Cortex of kidney (tissue), 1 donor: ENCODE data around the gene LINGO1.

ENCODE experiments used
- DNase-seq: peaks from one replicate; lab custom pipeline; 2025; lab: John Stamatoyannopoulos, UW

The LINGO1 gene

DNA sequence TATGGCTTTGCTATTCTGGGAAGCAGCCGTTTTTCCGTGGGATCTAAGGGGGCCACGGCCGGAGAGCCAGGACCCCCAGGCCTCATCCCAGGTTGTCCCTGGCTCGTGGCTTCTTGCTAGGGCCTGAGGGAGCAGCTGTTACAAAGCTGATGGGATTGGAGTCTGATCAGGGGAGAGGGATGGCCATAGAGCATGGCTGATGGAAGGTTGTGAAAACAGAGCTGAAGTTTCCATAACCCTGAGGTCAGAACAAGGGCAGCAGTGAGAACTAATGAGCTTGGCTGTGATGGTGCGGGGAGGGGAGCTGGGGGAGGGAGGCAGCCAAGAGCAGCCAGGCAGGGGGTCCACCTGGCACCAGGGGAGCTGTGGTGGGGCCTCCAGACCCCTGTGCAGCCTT is 63.0 kb downstream of the LINGO1 start:
- no peak for DNase-seq

DNA sequence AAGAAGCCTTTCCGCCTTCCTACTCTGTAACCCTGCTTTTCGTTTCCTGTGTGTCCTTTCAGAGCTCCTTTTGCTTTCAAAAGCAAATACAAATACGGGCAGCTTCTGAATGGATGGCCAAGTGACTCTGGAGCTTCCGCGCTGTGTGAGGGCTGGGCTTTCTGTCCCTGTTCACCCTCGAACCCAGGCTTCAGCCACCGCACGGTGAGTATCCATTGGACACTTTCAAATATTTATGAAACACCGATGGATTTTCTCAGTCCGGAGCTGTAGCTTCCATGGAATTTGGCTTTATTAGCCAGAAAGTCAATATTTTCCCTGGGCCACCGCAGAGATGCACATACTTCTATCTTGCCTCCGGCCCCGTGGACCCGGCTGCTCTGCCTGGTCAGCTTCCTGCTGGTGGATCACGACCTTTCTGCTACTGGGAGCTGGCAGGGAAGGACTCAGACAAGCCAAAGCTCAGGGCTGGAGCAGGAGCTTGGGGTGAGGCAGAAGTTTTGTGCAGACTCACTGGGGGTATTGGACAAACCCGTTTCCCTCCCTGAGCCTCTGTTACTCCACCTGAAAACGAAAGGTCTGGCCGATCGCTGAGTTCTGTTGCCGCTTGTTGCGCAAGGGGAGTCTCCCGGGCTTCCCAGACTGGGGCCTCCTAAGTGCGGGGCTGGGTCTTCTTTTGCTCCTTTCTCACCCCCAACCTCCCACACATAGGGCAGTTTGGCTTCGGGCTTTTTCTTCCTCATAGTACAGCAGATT is 63.6 kb downstream of the LINGO1 start:
- DNase-seq = no peak

DNA sequence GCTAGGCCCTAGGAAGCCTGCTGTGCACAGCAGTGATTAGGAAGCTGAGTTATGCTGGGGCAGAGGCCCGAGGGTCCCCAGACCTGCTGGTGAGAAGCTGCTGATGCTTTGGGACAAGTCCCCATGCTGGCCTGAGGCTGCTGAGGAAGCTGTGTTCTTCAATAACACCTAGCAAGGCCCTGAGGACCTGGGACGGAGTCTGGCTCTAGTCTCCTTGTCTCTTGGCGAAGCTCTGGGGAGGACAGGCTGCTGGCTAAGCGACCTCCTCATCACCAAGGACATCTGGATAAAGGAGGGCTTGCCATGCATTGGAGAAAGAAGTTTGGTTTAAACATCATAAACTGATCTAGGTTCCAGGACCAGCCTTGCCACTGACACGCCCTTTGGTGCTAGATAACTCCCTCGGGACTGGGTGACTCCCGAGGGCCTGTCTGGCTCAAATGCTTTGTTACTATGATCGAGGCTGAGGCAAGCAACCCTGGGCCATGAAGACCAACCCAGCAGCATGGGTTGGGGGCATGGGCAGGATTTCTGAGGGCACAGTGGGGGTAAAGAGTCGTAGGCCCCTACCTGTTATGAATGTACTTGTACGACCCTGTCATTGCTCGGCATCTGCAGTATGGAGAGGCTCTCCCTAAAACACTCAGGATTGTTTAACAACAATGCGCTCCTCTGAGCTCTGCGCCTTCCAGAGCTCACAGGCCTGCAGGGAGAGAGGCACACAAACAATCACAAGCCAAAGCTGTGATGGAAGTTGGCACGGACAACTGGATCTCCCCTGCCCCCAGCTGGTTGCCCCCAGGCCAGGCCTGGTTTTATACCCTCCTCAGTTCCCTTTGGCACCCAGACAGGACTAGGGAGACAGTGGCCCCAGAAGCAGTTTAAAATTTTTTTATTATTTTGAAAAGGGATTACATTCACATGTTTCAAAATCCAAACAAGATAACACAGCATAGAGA is 64.4 kb downstream of the LINGO1 start:
- no peak for DNase-seq

DNA sequence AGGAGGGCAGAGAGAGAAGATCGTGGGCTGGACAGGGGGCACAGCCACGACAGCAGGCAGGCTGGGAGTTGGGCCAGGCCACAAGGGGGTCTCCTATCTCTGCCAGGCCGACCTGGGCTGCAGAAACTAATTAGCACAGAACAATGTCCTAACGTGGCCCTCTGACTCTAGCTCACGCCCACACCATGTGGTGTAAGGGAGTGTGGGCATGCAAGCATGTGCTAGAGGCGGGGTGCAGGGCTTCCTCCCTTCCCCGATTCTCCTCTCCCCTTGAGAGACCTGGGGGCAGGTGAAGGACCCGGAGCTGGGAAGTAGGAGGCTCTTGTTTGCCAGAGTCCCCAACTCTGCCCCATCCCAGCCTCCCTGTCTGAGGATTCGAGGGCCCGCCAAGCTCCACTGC is 65.5 kb downstream of the LINGO1 start:
- DNase-seq = no peak

DNA sequence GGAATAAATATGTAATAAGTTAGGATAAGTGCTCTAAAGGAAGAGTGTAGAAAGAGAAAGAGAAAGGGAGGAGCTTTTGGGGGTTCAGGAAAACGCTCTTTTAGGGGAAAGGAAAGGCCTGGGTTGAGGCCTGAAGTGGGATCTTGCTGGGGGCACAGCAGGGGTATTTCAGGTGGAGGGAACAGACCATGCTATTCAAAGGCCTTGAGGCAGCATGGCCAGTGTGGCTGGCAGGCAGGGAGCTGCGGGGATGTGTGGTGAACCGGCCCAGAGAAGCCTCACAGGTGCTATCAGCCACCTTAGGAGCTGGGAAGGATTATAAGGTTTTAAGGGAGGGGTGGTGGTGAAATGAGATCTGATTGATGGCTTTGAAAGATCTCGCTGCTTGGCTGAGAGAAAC is 66.6 kb downstream of the LINGO1 start:
- DNase-seq = no peak

DNA sequence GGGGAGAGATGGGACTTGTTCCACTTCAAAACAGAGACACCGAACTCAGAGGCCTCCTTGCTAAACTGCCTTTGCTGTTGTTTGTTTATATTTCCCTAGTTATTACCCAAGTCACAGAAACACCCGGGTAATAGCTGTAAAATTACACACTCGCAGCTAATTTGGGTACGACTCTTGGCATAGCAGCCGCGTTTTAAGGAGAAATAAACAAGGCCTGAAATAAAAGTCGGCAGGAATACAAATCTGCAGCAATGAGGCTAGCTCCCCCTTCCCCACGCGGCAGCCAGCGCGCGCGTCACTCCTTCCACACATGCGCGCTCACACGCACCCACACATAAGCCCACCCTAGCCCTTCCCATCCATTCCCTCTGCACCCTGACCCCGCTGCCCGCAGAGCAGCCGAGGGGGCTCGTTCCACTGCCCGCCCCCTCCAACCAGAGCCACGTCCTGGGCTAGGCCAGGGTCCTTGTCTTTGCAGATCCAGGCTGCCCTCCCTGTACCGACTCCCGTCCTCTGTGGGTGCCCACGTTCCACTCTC is 67.3 kb downstream of the LINGO1 start:
- no peak for DNase-seq

DNA sequence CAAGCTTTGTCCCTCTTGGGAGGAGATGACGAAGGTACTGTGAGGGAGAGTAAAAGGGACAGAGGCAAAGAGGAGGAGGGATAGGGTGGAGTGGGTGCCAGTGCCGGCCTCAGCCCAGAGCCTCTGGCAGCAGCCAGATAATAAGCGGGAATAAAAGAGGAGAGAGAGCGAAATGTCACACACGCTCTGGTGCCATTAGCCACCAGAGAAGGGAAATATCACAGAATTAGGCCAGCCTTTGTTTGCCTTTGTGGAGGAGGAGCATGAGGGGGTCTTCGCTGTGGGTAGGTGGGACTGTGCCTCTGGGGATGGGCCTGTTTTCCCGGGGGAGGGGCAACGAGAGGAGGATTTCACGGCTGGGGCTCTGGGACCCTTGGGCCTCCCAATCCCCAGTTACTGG is 67.8 kb downstream of the LINGO1 start:
- no peak for DNase-seq

DNA sequence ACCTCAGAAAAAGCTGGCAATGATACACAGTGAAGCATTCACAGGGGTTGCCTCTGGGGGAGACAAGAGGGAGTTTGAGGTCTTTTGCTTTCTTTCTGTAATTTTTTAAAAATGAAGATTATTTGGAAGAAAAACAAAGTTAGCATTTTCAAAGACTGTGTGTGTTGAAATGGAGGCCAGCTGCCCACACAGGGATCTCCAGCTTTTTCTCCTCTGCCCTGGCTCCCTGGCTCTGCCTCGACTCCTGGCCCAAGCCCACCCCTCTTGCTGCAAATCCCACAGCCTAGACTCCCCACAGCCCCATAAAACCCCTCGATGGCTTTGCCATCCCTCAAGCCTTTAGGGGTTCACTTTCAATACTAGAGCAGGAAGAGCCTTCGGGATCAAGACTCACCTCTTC is 68.4 kb downstream of the LINGO1 start:
- DNase-seq = no peak

DNA sequence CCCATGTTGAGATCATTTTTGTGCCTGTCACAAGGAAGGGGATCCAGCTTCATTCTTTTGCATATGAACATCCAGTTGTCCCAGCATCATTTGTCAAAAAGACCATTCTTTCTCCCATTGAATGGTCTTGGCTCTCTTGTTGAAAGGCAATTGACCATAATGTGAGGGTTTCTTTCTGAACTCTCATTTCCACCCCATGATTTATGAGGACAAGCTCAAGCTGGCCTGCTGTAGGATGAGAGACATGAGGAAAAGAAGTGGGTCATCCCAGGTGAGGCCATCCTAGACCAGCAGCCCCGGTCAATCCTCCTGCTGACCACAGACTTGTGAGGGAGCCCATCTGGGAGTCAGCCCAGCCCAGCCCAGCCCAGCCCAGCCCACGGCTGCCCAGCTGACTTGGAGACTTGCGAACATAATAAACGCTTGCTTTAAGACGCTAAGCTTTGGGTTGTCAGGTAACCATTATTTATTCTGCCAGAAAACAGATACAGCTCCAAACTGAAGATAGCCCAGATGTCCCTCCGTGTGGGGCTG is 69.0 kb downstream of the LINGO1 start:
- DNase-seq = no peak
